UCSD-AML1 (cell line): ENCODE results near the gene YWHAB.
A peak's percentile ranks its signal among the peaks of the same experiment; 100 is the strongest.

Experiments
- DNase-seq: peaks from one replicate; lab custom pipeline; 2025; ENCODE audit not compliant: unreplicated experiment; lab: John Stamatoyannopoulos, UW

YWHAB gene

GRCh38 chr20:44911264-44911921 lies 25.9 kb downstream of the YWHAB start:
- peak; percentile 77 for DNase-seq

- DNase-seq = no peak
These were observed 26.7 kb downstream of the YWHAB start for GRCh38 chr20:44912189-44912588.

DNA sequence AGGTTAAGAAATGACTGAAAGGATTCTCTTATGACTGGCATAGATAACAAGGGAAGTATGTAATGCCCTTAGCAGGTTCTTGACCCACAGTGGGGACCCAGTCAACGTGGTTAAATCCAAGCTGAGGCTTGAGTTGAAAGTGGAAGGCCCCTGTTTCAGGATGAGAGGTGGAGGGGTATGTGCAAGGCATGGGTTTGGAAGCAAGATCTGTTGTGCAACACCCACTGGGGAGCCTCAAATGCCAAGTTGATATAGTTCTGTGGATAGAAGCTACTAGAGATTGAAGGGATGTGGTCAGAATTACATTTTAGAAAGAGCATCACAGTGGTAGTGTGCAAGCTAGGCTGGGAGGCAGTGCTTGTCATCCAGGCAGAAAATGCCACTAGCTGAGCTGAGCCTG lies 29.4 kb downstream of the YWHAB start:
- no peak for DNase-seq

GRCh38 chr20:44916586-44916985 lies 31.1 kb downstream of the YWHAB start:
- no peak for DNase-seq

GRCh38 chr20:44917399-44917798 lies 31.9 kb downstream of the YWHAB start:
- no peak for DNase-seq

GRCh38 chr20:44918342-44918741 lies 32.8 kb downstream of the YWHAB start:
- DNase-seq = no peak

DNA sequence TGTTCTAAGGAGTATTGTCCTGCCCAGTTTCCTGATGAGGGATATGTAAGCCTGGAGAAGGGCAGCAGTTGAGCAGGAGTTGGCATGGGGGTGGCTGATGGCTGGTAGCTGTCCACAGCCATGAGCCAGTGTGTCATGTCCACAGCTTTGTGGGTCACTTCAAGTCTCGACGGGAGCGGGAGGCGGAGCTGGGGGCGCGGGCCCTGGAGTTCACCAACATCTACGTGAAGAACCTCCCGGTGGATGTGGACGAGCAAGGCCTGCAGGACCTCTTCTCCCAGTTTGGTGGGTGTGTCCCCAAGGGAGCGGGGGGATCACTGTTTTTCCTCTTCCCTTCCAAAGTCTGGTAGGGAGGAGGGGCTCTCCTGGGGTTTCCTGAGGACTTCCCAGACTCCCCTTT lies 33.3 kb downstream of the YWHAB start:
- DNase-seq = no peak

- no peak for DNase-seq
These were observed 35.9 kb downstream of the YWHAB start for GRCh38 chr20:44921447-44921846.

DNA sequence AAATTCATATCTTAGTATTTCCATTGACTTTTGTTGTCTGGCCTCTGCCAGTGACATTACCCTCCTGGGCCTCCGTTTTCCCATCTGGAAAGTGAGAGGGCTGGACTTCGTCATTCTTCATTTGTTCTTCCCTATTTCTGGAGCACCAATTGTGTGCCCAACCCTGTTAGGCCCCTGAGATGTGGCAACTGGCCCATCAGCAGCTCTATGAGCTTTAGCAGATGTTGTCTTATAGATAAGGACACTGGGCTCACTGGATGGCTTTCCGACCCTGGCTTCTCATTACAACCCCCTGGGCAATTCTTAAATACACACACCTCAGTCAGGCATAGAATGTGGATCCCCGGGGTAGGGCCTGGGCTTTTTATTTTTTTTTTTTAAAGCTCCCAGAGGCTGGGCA lies 39.0 kb downstream of the YWHAB start:
- no peak for DNase-seq

GRCh38 chr20:44928595-44928994 lies 43.1 kb downstream of the YWHAB start:
- DNase-seq = no peak

GRCh38 chr20:44930517-44931168 lies 45.1 kb downstream of the YWHAB start:
- DNase-seq = no peak

DNA sequence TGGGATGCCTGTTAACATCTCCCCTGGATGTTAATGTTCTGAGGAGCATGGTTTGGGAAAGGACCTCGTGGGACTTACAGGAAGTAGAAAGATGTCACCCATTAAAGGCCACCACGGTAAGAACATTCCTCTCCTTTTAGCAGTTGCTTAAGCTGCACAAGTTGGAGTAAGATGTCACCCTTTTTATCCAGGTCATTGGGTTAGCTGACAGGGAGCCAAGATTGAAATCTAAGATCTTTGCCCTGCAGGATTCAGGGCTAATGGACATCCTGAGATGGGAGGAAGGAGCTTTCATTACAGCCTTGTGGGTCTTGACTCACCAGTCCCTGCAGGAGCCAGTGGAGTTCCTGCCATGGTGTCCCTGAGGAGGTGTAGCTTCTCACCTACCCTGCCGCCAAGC lies 46.4 kb downstream of the YWHAB start:
- DNase-seq = no peak

- no peak for DNase-seq
These were observed 47.4 kb downstream of the YWHAB start for GRCh38 chr20:44932916-44933315.

DNA sequence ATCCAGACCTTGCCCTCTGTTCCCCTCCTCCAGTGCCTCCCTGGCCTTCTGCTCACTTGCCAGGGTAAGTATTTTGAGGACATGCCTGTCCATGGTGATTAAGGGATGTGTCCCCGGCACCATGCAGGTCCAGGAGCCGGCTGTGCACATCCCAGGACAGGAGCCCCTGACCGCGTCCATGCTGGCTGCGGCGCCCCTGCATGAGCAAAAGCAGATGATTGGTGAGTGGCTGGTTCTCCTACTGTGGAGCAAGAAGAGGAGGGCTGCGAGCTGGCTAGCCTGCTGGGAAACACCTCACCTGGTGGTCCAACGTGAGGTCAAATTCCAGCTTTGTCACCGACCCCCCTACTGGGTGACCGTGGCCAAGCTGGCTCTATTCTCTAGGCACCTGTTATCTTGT lies 51.0 kb downstream of the YWHAB start:
- DNase-seq = no peak

- no peak for DNase-seq
These were observed 53.1 kb downstream of the YWHAB start for GRCh38 chr20:44938637-44939036.

DNA sequence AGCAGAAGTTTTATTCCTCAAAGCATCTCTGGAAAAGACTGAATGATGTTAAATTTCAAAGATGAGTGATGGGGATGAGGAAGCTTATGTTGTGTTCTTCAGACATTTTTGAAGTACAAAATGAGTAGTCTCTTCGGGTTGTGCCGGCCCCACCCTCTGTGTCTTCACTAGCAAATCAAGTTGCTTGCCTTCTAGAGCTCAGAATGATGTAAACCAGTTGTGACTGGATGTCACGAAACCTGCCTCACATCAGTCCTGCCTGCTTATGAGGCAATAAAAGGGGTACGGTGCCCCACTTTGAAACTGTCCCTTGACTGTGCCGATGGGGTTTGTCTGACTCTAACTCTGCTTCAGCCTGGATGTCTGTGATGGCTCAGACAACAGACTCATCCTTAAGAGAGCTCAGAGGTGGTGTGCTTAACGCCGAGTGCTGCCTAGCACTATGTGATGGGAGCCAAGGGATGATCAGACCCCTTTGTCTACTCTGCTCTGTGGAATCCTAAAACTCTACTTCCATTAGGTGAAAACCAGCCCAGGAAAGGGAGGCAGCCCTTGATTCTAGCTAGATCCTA lies 55.7 kb downstream of the YWHAB start:
- no peak for DNase-seq

GRCh38 chr20:44942264-44942973 lies 56.9 kb downstream of the YWHAB start:
- DNase-seq = no peak

GRCh38 chr20:44943828-44944227 lies 58.3 kb downstream of the YWHAB start:
- DNase-seq = no peak

DNA sequence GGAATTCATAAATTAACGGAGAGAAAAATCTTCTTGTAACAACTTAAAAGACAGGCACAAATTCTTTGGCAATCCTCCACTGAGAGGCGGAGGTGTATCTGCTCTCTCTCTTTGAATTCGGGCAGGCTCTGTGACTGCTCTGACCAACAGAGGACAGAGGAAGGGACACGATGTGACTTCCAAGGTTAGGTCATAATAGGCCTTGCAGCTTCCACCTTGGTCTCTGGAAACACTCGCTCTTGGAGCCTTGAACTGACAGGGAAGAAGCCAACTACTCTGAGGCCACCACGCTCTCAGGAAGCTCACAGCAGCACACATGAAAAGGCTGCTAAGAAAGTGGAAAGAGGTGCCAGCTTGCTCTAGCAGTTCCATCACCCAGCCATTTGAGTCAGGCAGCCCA lies 59.8 kb downstream of the YWHAB start:
- no peak for DNase-seq

DNA sequence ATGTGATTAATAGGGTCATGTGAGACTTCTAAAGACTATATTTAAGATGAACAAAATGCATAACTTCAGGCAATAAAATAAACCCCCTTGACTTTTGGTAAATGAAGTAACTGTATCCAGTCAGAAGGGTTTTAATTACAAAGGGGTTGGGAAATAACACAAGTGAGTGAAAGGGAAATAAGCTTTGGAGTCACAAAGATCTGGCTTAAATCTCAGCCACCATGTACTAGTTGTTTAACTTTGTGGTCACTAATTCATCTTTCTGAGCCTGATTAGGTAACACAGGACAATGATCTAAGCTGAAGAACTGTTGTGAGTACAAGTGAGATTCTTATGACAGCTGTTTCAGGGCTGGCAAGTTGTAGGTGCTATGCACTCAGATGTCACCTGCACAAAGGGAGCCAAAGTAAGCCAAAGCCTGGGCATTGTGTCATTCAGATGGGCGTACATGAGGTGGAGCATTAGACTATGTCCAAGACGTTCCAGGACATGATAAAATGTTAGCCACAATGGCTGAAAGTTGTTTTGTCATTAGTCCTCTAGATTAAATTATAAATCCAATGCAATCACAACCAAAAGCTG lies 60.9 kb downstream of the YWHAB start:
- DNase-seq = no peak

- no peak for DNase-seq
These were observed 62.6 kb downstream of the YWHAB start for GRCh38 chr20:44948107-44948506.

- DNase-seq = no peak
These were observed 63.0 kb downstream of the YWHAB start for GRCh38 chr20:44948513-44948912.
